Measurements from ENCODE around the gene BCAT1.
"Not testable (repeated sequence)": the region's sequence is repeated elsewhere in the genome, so short reads cannot be mapped to it uniquely, and the experiment has no call there.

The BCAT1 gene

GRCh38 chr12:24815114-24815423 lies 133.8 kb downstream of the BCAT1 start:
- H3K4me3 ChIP-seq (ENCODE audit: low read depth, low read length), result no peak overlapping the region
- no peaks in the 10 kb centered on the region for H3K4me1 ChIP-seq (ENCODE audit: control insufficient read depth, insufficient read depth, low read length)
- no peak overlapping the region for H3K9ac ChIP-seq (ENCODE audit: low read depth, low read length)
- H3K9me3 ChIP-seq (ENCODE audit: control insufficient read depth, insufficient read depth, low read length), result no peaks in the 10 kb centered on the region
- H3K27me3 ChIP-seq (ENCODE audit: control insufficient read depth, insufficient read depth, low read length), result no peaks in the 10 kb centered on the region
- no peaks in the 10 kb centered on the region for H3K36me3 ChIP-seq (ENCODE audit: control insufficient read depth, insufficient read depth, low read length)

GRCh38 chr12:24814379-24815113 lies 134.4 kb downstream of the BCAT1 start:
- Histone ChIP-seq H3K36me3 (ENCODE audit: control insufficient read depth, insufficient read depth, low read length) (no peaks in the 10 kb centered on the region), H3K4me3 (ENCODE audit: low read depth, low read length) (no peak overlapping the region), H3K27me3 (ENCODE audit: control insufficient read depth, insufficient read depth, low read length) (no peaks in the 10 kb centered on the region), H3K4me1 (ENCODE audit: control insufficient read depth, insufficient read depth, low read length) (no peaks in the 10 kb centered on the region), H3K9me3 (ENCODE audit: control insufficient read depth, insufficient read depth, low read length) (no peaks in the 10 kb centered on the region), H3K9ac (ENCODE audit: low read depth, low read length) (no peak overlapping the region)

- H3K9me3 ChIP-seq (ENCODE audit: control insufficient read depth, insufficient read depth, low read length), result no peaks in the 10 kb centered on the region
- no peak overlapping the region for H3K9ac ChIP-seq (ENCODE audit: low read depth, low read length)
- no peaks in the 10 kb centered on the region for H3K4me1 ChIP-seq (ENCODE audit: control insufficient read depth, insufficient read depth, low read length)
- no peaks in the 10 kb centered on the region for H3K36me3 ChIP-seq (ENCODE audit: control insufficient read depth, insufficient read depth, low read length)
- no peak overlapping the region for H3K4me3 ChIP-seq (ENCODE audit: low read depth, low read length)
- H3K27me3 ChIP-seq (ENCODE audit: control insufficient read depth, insufficient read depth, low read length), result no peaks in the 10 kb centered on the region
These were observed 138.5 kb downstream of the BCAT1 start for GRCh38 chr12:24810378-24810777.

- H3K9ac ChIP-seq (ENCODE audit: low read depth, low read length); H3K36me3 ChIP-seq (ENCODE audit: control insufficient read depth, insufficient read depth, low read length); H3K9me3 ChIP-seq (ENCODE audit: control insufficient read depth, insufficient read depth, low read length); H3K27me3 ChIP-seq (ENCODE audit: control insufficient read depth, insufficient read depth, low read length); H3K4me1 ChIP-seq (ENCODE audit: control insufficient read depth, insufficient read depth, low read length); H3K4me3 ChIP-seq (ENCODE audit: low read depth, low read length): not testable (repeated sequence)
These were observed 139.6 kb downstream of the BCAT1 start for GRCh38 chr12:24809306-24809705.

- no peak overlapping the region for H3K4me3 ChIP-seq (ENCODE audit: low read depth, low read length)
- H3K9ac ChIP-seq (ENCODE audit: low read depth, low read length), result no peak overlapping the region
- no peaks in the 10 kb centered on the region for H3K4me1 ChIP-seq (ENCODE audit: control insufficient read depth, insufficient read depth, low read length)
- H3K9me3 ChIP-seq (ENCODE audit: control insufficient read depth, insufficient read depth, low read length), result no peaks in the 10 kb centered on the region
- no peaks in the 10 kb centered on the region for H3K27me3 ChIP-seq (ENCODE audit: control insufficient read depth, insufficient read depth, low read length)
- H3K36me3 ChIP-seq (ENCODE audit: control insufficient read depth, insufficient read depth, low read length), result no peaks in the 10 kb centered on the region
These were observed 140.2 kb downstream of the BCAT1 start for GRCh38 chr12:24808651-24809050.

GRCh38 chr12:24806386-24806785 lies 142.5 kb downstream of the BCAT1 start:
- no peak overlapping the region for H3K9ac ChIP-seq (ENCODE audit: low read depth, low read length)
- no peaks in the 10 kb centered on the region for H3K9me3 ChIP-seq (ENCODE audit: control insufficient read depth, insufficient read depth, low read length)
- no peaks in the 10 kb centered on the region for H3K36me3 ChIP-seq (ENCODE audit: control insufficient read depth, insufficient read depth, low read length)
- H3K4me3 ChIP-seq (ENCODE audit: low read depth, low read length), result no peak overlapping the region
- no peaks in the 10 kb centered on the region for H3K27me3 ChIP-seq (ENCODE audit: control insufficient read depth, insufficient read depth, low read length)
- no peaks in the 10 kb centered on the region for H3K4me1 ChIP-seq (ENCODE audit: control insufficient read depth, insufficient read depth, low read length)

- Histone ChIP-seq H3K9ac (ENCODE audit: low read depth, low read length) (no peak overlapping the region), H3K9me3 (ENCODE audit: control insufficient read depth, insufficient read depth, low read length) (no peaks in the 10 kb centered on the region), H3K4me3 (ENCODE audit: low read depth, low read length) (no peak overlapping the region)
These were observed 145.3 kb downstream of the BCAT1 start for GRCh38 chr12:24803430-24804245.

GRCh38 chr12:24798335-24798734 lies 150.6 kb downstream of the BCAT1 start:
- no peaks in the 10 kb centered on the region for H3K4me1 ChIP-seq (ENCODE audit: control insufficient read depth, insufficient read depth, low read length)
- H3K27me3 ChIP-seq (ENCODE audit: control insufficient read depth, insufficient read depth, low read length), result no peaks in the 10 kb centered on the region
- no peak overlapping the region for H3K9ac ChIP-seq (ENCODE audit: low read depth, low read length)
- no peak overlapping the region for H3K4me3 ChIP-seq (ENCODE audit: low read depth, low read length)
- H3K9me3 ChIP-seq (ENCODE audit: control insufficient read depth, insufficient read depth, low read length), result no peaks in the 10 kb centered on the region
- H3K36me3 ChIP-seq (ENCODE audit: control insufficient read depth, insufficient read depth, low read length), result no peaks in the 10 kb centered on the region

More at GRCh38 chr12:24803430-24804245, 145.3 kb downstream of the BCAT1 start:
- no peaks in the 10 kb centered on the region for H3K27me3 ChIP-seq (ENCODE audit: control insufficient read depth, insufficient read depth, low read length)
- no peaks in the 10 kb centered on the region for H3K4me1 ChIP-seq (ENCODE audit: control insufficient read depth, insufficient read depth, low read length)
- H3K36me3 ChIP-seq (ENCODE audit: control insufficient read depth, insufficient read depth, low read length), result no peaks in the 10 kb centered on the region

GRCh38 chr12:24797901-24798300 lies 151.0 kb downstream of the BCAT1 start:
- Histone ChIP-seq H3K4me3 (ENCODE audit: low read depth, low read length) (no peak overlapping the region), H3K4me1 (ENCODE audit: control insufficient read depth, insufficient read depth, low read length) (no peaks in the 10 kb centered on the region), H3K9ac (ENCODE audit: low read depth, low read length) (no peak overlapping the region), H3K9me3 (ENCODE audit: control insufficient read depth, insufficient read depth, low read length) (no peaks in the 10 kb centered on the region), H3K27me3 (ENCODE audit: control insufficient read depth, insufficient read depth, low read length) (no peaks in the 10 kb centered on the region), H3K36me3 (ENCODE audit: control insufficient read depth, insufficient read depth, low read length) (no peaks in the 10 kb centered on the region)

- H3K9me3 ChIP-seq (ENCODE audit: control insufficient read depth, insufficient read depth, low read length), result no peaks in the 10 kb centered on the region
- H3K9ac ChIP-seq (ENCODE audit: low read depth, low read length), result no peak overlapping the region
- H3K4me3 ChIP-seq (ENCODE audit: low read depth, low read length), result no peak overlapping the region
- no peaks in the 10 kb centered on the region for H3K36me3 ChIP-seq (ENCODE audit: control insufficient read depth, insufficient read depth, low read length)
- no peaks in the 10 kb centered on the region for H3K4me1 ChIP-seq (ENCODE audit: control insufficient read depth, insufficient read depth, low read length)
- no peaks in the 10 kb centered on the region for H3K27me3 ChIP-seq (ENCODE audit: control insufficient read depth, insufficient read depth, low read length)
These were observed 152.0 kb downstream of the BCAT1 start for GRCh38 chr12:24796876-24797275.

GRCh38 chr12:24795699-24796347 lies 153.1 kb downstream of the BCAT1 start:
- Histone ChIP-seq H3K4me3 (ENCODE audit: low read depth, low read length) (no peak overlapping the region), H3K36me3 (ENCODE audit: control insufficient read depth, insufficient read depth, low read length) (no peaks in the 10 kb centered on the region), H3K9ac (ENCODE audit: low read depth, low read length) (no peak overlapping the region)

GRCh38 chr12:24791622-24792021 lies 157.3 kb downstream of the BCAT1 start:
- H3K9ac ChIP-seq (ENCODE audit: low read depth, low read length), result no peak overlapping the region
- H3K27me3 ChIP-seq (ENCODE audit: control insufficient read depth, insufficient read depth, low read length), result no peaks in the 10 kb centered on the region
- no peaks in the 10 kb centered on the region for H3K4me1 ChIP-seq (ENCODE audit: control insufficient read depth, insufficient read depth, low read length)
- H3K4me3 ChIP-seq (ENCODE audit: low read depth, low read length), result no peak overlapping the region
- no peaks in the 10 kb centered on the region for H3K9me3 ChIP-seq (ENCODE audit: control insufficient read depth, insufficient read depth, low read length)
- H3K36me3 ChIP-seq (ENCODE audit: control insufficient read depth, insufficient read depth, low read length), result no peaks in the 10 kb centered on the region

More at GRCh38 chr12:24795699-24796347, 153.1 kb downstream of the BCAT1 start:
- no peaks in the 10 kb centered on the region for H3K9me3 ChIP-seq (ENCODE audit: control insufficient read depth, insufficient read depth, low read length)
- no peaks in the 10 kb centered on the region for H3K4me1 ChIP-seq (ENCODE audit: control insufficient read depth, insufficient read depth, low read length)
- H3K27me3 ChIP-seq (ENCODE audit: control insufficient read depth, insufficient read depth, low read length), result no peaks in the 10 kb centered on the region

Measured in iPS-15b (cell line).